Smooth muscle cell (in vitro differentiated cells): ENCODE data around the gene JAML. TPM values are rescaled to one million over a fixed set of nuclear protein-coding genes. Genes with fewer than 3 reads are reported as not detected.

Experiments
- DNase-seq: peaks from one replicate; lab custom pipeline; 2025; ENCODE audit not compliant: unreplicated experiment; lab: John Stamatoyannopoulos, UW
- H2AFZ ChIP-seq: fragments of 200-600 bp; sonication (generic); 2 replicates; pipeline ENCODE4 v1.6.0; 2016; ENCODE audit warnings: antibody characterized with exemption, low read depth, mild to moderate bottlenecking
- H3F3A ChIP-seq: fragments of 200-600 bp; sonication (generic); 2 replicates; pipeline ENCODE4 v1.6.0; 2017; ENCODE audit warnings: antibody characterized with exemption, low read depth
- H3K27ac ChIP-seq: fragments of 200-600 bp; sonication (generic); 2 replicates; pipeline ENCODE4 v1.5.1; 2016; ENCODE audit warnings: low read depth, mild to moderate bottlenecking
- H3K27me3 ChIP-seq: fragments of 200-600 bp; sonication (generic); 2 replicates; pipeline ENCODE4 v1.6.1; 2016; ENCODE audit warnings: low read depth, mild to moderate bottlenecking
- H3K36me3 ChIP-seq: fragments of 200-600 bp; sonication (generic); 2 replicates; pipeline ENCODE4 v1.5.1; 2016; ENCODE audit warnings: low read depth
- H3K4me1 ChIP-seq: fragments of 200-600 bp; sonication (generic); 2 replicates; pipeline ENCODE4 v1.5.1; 2016; ENCODE audit warnings: low read depth
- H3K4me2 ChIP-seq: fragments of 200-600 bp; sonication (generic); 2 replicates; pipeline ENCODE4 v1.6.0; 2016; ENCODE audit warnings: mild to moderate bottlenecking
- H3K4me3 ChIP-seq: fragments of 200-600 bp; sonication (generic); 2 replicates; pipeline ENCODE4 v1.5.1; 2016; ENCODE audit warnings: mild to moderate bottlenecking
- H3K79me2 ChIP-seq: fragments of 200-600 bp; sonication (generic); 2 replicates; pipeline ENCODE4 v1.6.0; 2016; ENCODE audit warnings: low read depth, mild to moderate bottlenecking
- H3K9ac ChIP-seq: fragments of 200-600 bp; sonication (generic); 2 replicates; pipeline ENCODE4 v1.6.0; 2016; ENCODE audit warnings: low read depth
- H3K9me3 ChIP-seq: fragments of 200-600 bp; sonication (generic); replicated peaks from 2 replicates; pipeline ENCODE4 v1.5.1; 2016; ENCODE audit warnings: low read depth
- H4K20me1 ChIP-seq: fragments of 200-600 bp; sonication (generic); 2 replicates; pipeline ENCODE4 v1.6.0; 2016; ENCODE audit warnings: low read depth
- CTCF ChIP-seq: fragments of 200-600 bp; sonication (generic); IDR thresholded peaks from 2 replicates; pipeline ENCODE4 v1.5.1; 2017; ENCODE audit warnings: borderline replicate concordance, mild to moderate bottlenecking, antibody characterized with exemption; ENCODE audit not compliant: insufficient read depth, poor library complexity, severe bottlenecking
- WGBS: methylation state at CpG from one replicate; pipeline ENCODE4 v1.1.7; 2016; ENCODE audit warnings: low lambda C conversion rate; 5-methylcytosine and 5-hydroxymethylcytosine counted together
- polyA plus RNA-seq: library from polyadenylated mRNA; unstranded; fragments of >200 nt; fragmentation: Nextera tagmentation; extraction: Ambion mirVana; gene quantifications from 2 replicates; pipeline ENCODE4 v1.2.1, GENCODE V29; 2016
- total RNA-seq: library from RNA; depleted of rRNA; stranded (reverse); fragments of >200 nt; gene quantifications from 2 replicates; pipeline ENCODE4 v1.2.3, GENCODE V29; 2014

JAML gene
- total and polyA plus RNA-seq, 2 experiments from 2014 or later, result not detected

- Histone ChIP-seq H2AFZ (no peak overlapping the region), H3F3A (no peaks in the 10 kb centered on the region)
Measured at GRCh38 chr11:118222437-118222836, 2.4 kb downstream of the JAML start.

GRCh38 chr11:118221419-118221818, 3.4 kb downstream of the JAML start:
- Histone ChIP-seq H3K9ac (no peak overlapping the region), H2AFZ (no peak overlapping the region), H4K20me1 (no peaks in the 10 kb centered on the region), H3K36me3 (no peaks in the 10 kb centered on the region), H3F3A (no peaks in the 10 kb centered on the region), H3K4me2 (no peak overlapping the region), H3K79me2 (no peaks in the 10 kb centered on the region), H3K4me1 (no peaks in the 10 kb centered on the region), H3K27me3 (peaks cover 24% of the 10 kb centered on the region), H3K27ac (no peak overlapping the region), H3K4me3 (no peak overlapping the region), H3K9me3 (no peaks in the 10 kb centered on the region)
- WGBS, result 86% methylated on average over 5 of the region's 5 CpGs
- no peak for TF ChIP-seq CTCF
- no peak for DNase-seq

More at GRCh38 chr11:118222437-118222836, 2.4 kb downstream of the JAML start:
- Histone ChIP-seq H3K79me2 (no peaks in the 10 kb centered on the region), H3K9ac (no peak overlapping the region), H3K9me3 (no peaks in the 10 kb centered on the region), H3K4me2 (no peak overlapping the region), H3K4me3 (no peak overlapping the region), H4K20me1 (no peaks in the 10 kb centered on the region), H3K27ac (no peak overlapping the region), H3K4me1 (no peaks in the 10 kb centered on the region), H3K27me3 (peaks cover 34% of the 10 kb centered on the region), H3K36me3 (no peaks in the 10 kb centered on the region)
- DNase-seq, result no peak
- WGBS, result 79% methylated on average over 4 of the region's 4 CpGs
- TF ChIP-seq CTCF, result no peak

GRCh38 chr11:118219732-118220131, 5.1 kb downstream of the JAML start:
- Histone ChIP-seq H3K79me2 (no peaks in the 10 kb centered on the region), H3F3A (no peaks in the 10 kb centered on the region), H2AFZ (no peak overlapping the region), H3K36me3 (no peaks in the 10 kb centered on the region), H3K4me1 (no peaks in the 10 kb centered on the region), H4K20me1 (no peaks in the 10 kb centered on the region), H3K9me3 (no peaks in the 10 kb centered on the region), H3K4me3 (no peak overlapping the region), H3K27ac (no peak overlapping the region), H3K27me3 (peaks cover 17% of the 10 kb centered on the region), H3K4me2 (no peak overlapping the region), H3K9ac (no peak overlapping the region)
- no peak for DNase-seq
- WGBS, result 90% methylated on average over 1 of the region's 1 CpG
- TF ChIP-seq CTCF, result no peak

GRCh38 chr11:118219244-118219643, 5.6 kb downstream of the JAML start:
- Histone ChIP-seq H4K20me1 (no peaks in the 10 kb centered on the region), H3K27ac (no peak overlapping the region), H3K27me3 (peaks cover 17% of the 10 kb centered on the region), H3K36me3 (no peaks in the 10 kb centered on the region), H3K9ac (no peak overlapping the region), H3F3A (no peaks in the 10 kb centered on the region), H3K4me2 (no peak overlapping the region), H3K4me1 (no peaks in the 10 kb centered on the region), H2AFZ (no peak overlapping the region), H3K9me3 (no peaks in the 10 kb centered on the region), H3K4me3 (no peak overlapping the region), H3K79me2 (no peaks in the 10 kb centered on the region)
- no peak for DNase-seq
- no peak for TF ChIP-seq CTCF
